Activated T-helper 9 cell treated with anti-CD3 and anti-CD28 coated beads, Interleukin-2, amount 50 U/mL, for 16 hours (primary cell): ENCODE data around the gene FGD5.

Experiments used
- DNase-seq: peaks from one replicate; pipeline ENCODE4 v3.0.0-alpha.2; 2020; ENCODE audit warnings: low read depth

FGD5 gene

GRCh38 chr3:14933820-14934425 is 115.2 kb downstream of the FGD5 start:
- DNase-seq, result no peak

- no peak for DNase-seq
Measured at GRCh38 chr3:14935592-14936345, 117.0 kb downstream of the FGD5 start.

- DNase-seq, result no peak
Measured at GRCh38 chr3:14938954-14939353, 120.2 kb downstream of the FGD5 start.

- no peak for DNase-seq
Measured at GRCh38 chr3:14941871-14942270, 123.1 kb downstream of the FGD5 start.

- no peak for DNase-seq
Measured at GRCh38 chr3:14943042-14943441, 124.3 kb downstream of the FGD5 start.

GRCh38 chr3:14946236-14946635 is 127.5 kb downstream of the FGD5 start:
- no peak for DNase-seq

- DNase-seq, result no peak
Measured at GRCh38 chr3:14946739-14947099, 128.0 kb downstream of the FGD5 start.

GRCh38 chr3:14947100-14947885 is 128.5 kb downstream of the FGD5 start, which contains the start of gene NR2C2:
Gene NR2C2 (plus strand): TSS chr3:14947583. CDS start chr3:15003915, 56,332 bp downstream.
- peak; percentile 83 for DNase-seq

GRCh38 chr3:14947886-14948608 is 129.3 kb downstream of the FGD5 start:
- DNase-seq, result peak; percentile 92

GRCh38 chr3:14948609-14949038 is 129.9 kb downstream of the FGD5 start:
- DNase-seq, result no peak

GRCh38 chr3:14949126-14949525 is 130.4 kb downstream of the FGD5 start:
- no peak for DNase-seq

GRCh38 chr3:14950274-14950673 is 131.5 kb downstream of the FGD5 start:
- DNase-seq, result no peak

- no peak for DNase-seq
Measured at GRCh38 chr3:14957153-14957552, 138.4 kb downstream of the FGD5 start.

GRCh38 chr3:14957925-14958324 is 139.2 kb downstream of the FGD5 start:
- no peak for DNase-seq

GRCh38 chr3:14959359-14959943 is 140.7 kb downstream of the FGD5 start:
- DNase-seq, result no peak

GRCh38 chr3:14962762-14963161 is 144.0 kb downstream of the FGD5 start:
- DNase-seq, result no peak

GRCh38 chr3:14967285-14967684 is 148.5 kb downstream of the FGD5 start:
- no peak for DNase-seq

- no peak for DNase-seq
Measured at GRCh38 chr3:14969671-14970070, 150.9 kb downstream of the FGD5 start.

GRCh38 chr3:14976317-14976716 is 157.6 kb downstream of the FGD5 start:
- no peak for DNase-seq

GRCh38 chr3:14980689-14981088 is 161.9 kb downstream of the FGD5 start:
- DNase-seq, result no peak
